Right ventricle myocardium superior (tissue), 1 donor: Measurements from ENCODE around the gene XRCC5. TPM values are rescaled to one million over a fixed set of nuclear protein-coding genes. Genes with fewer than 3 reads are reported as not detected.
A peak's percentile ranks its signal among the peaks of the same experiment; 100 is the strongest.

Source experiments
- ATAC-seq: fragments of 200-7000 bp; cut with Tn5 transposase; one replicate; pipeline ENCODE4 v1.9.1; 2020; ENCODE audit warnings: mild to moderate bottlenecking; ENCODE audit not compliant: poor library complexity
- DNase-seq: peaks from one replicate; pipeline ENCODE4 v3.0.0-alpha.2; 2020
- intact Hi-C: fragments of 100-400 bp; cut with DNase I; formaldehyde crosslinking; loops from one replicate; pipeline ENCODE4 v1.11.2; 2022
- total RNA-seq: library from RNA; stranded (reverse); fragmentation: NEBNext Ultra II Directional; extraction: Animal tissue kit (Norgen Biotek cat#: 25700); gene quantifications from one replicate; pipeline ENCODE4 v1.2.1, GENCODE V29; 2021
- donor health status: DM: no; HTN: yes; CAD: no; lungs with severe emphysema.

Gene XRCC5
- total RNA-seq, 1 donor from 2014 or later = 125 TPM

GRCh38 chr2:216235896-216236295 lies 126.7 kb downstream of the XRCC5 start:
- intact Hi-C loops = no loop called here
- no peak for DNase-seq
- ATAC-seq = no peak

DNA sequence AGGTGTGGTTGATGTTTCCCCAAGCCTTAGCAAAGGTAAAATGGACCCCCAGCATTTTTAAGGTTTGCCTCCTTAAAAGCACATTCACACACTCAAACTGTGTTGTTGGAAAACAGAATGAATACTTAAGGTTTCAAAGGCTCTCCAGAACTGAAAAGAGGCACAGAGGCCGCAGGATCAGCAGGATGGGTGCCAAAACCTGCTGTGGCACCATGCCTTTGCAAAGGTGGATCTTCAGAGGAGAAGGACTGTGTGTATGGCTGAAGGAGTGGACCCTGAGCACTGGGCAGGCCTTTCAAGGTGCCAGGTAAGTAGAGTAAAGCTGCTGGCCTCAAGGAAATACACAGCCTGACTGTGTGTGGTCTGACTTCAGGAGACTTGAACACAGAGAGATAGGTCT lies 127.3 kb downstream of the XRCC5 start:
- DNase-seq = no peak
- intact Hi-C loops = no loop called here
- ATAC-seq = no peak

GRCh38 chr2:216242365-216242764 lies 133.2 kb downstream of the XRCC5 start:
- intact Hi-C loops = no loop called here
- ATAC-seq (peak; percentile 49), DNase-seq (no peak)

DNA sequence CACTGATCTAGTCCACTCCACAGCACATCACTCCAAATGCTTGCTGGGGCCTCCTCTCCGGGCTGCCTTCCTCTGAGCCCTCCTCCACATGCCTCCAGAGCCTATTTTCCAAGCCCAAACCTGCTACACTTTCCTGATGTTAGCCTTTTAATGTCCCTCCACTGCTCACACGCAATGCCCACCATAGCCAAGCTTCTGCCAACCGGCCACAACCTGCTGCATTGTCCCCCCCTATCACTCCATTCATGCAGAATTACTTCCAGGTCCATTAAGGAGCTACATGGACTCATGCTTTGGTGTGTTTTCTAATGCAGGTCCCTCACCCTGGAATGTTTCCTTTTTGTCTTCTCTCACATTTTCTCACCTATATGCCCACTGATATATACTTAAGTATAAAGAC lies 133.9 kb downstream of the XRCC5 start:
- no peak for ATAC-seq
- no peak for DNase-seq
- intact Hi-C loops = no loop called here

- ATAC-seq = no peak
- no peak for DNase-seq
- intact Hi-C loops = no loop called here
Measured at GRCh38 chr2:216245391-216245975, 136.3 kb downstream of the XRCC5 start.

DNA sequence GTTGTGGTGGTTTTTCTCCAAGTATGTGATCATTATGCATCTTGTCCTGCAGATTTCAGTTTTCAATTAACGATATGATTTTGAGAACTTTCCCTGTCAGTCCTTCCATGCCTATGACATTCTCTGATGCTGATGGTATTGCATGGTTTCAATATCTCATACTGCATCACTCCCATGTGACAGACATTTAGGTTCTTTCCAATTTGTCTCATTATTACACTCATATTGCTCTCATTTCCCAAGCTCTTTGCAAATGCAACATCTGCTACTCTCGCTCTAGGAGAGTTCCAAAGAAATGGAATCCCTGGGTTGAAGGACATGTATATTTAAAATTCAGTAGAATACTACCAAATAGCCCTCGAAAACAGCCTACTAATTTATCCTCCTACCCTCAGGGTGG lies 137.6 kb downstream of the XRCC5 start:
- intact Hi-C loops = no loop called here
- DNase-seq (no peak), ATAC-seq (no peak)

Other genes starting within 250 kb of the XRCC5 start
- gene MREG, start 95.8 kb upstream of the XRCC5 start, total RNA-seq = 0.38 TPM
- 6.0 TPM for gene PECR, start 27.5 kb upstream of the XRCC5 start, total RNA-seq
- 0.62 TPM for gene TMEM169, start 27.4 kb upstream of the XRCC5 start, total RNA-seq